Thyroid gland (tissue), 4 donors: Measurements from ENCODE around the gene USO1.

Experiments used
- POLR2A ChIP-seq, 2 donors: fragments of 450-650 bp; IDR thresholded peaks; one replicate each; pipeline ENCODE4 v1.6.1; 2017; ENCODE audit warnings: antibody characterized with exemption in 2 of 2, mild to moderate bottlenecking in 2 of 2, moderate library complexity in 1 of 2
- TF ChIP-seq, protein P1 (sequence below), 6 experiments: fragments of 200-600 bp in 3 of 6; fragments of 450-650 bp in 3 of 6; sonication (generic) in 3 of 6; IDR thresholded peaks; one replicate each; pipeline ENCODE4 v1.5.1; 2016 to 2019; ENCODE audit warnings: antibody characterized with exemption in 6 of 6, mild to moderate bottlenecking in 2 of 6, inconsistent platforms in 1 of 6, moderate library complexity in 1 of 6

DNA sequence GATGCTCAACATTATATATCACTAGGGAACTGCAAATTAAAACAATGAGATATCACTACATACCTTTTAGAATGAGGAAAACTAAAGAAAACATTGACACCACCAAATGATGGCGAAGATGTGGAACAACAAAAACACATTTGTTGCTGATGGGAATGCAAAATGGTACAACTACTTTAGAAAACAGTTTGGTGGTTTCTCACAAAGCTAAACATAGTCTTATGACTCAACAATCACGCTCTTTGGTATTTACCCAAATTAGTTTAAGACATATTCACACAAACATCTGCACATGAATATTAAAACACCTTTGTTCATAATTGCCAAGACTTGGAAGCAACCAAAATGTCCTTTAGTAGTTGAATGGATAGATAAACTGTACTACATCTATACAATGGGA is 53.2 kb downstream of the USO1 start:
- TF ChIP-seq, protein P1, sequence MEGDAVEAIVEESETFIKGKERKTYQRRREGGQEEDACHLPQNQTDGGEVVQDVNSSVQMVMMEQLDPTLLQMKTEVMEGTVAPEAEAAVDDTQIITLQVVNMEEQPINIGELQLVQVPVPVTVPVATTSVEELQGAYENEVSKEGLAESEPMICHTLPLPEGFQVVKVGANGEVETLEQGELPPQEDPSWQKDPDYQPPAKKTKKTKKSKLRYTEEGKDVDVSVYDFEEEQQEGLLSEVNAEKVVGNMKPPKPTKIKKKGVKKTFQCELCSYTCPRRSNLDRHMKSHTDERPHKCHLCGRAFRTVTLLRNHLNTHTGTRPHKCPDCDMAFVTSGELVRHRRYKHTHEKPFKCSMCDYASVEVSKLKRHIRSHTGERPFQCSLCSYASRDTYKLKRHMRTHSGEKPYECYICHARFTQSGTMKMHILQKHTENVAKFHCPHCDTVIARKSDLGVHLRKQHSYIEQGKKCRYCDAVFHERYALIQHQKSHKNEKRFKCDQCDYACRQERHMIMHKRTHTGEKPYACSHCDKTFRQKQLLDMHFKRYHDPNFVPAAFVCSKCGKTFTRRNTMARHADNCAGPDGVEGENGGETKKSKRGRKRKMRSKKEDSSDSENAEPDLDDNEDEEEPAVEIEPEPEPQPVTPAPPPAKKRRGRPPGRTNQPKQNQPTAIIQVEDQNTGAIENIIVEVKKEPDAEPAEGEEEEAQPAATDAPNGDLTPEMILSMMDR (IDR thresholded peaks at IDR 0.05): no peak
- no peak for TF ChIP-seq POLR2A (IDR thresholded peaks at IDR 0.05)
